ENCODE results near the gene IL18RAP.

DNA sequence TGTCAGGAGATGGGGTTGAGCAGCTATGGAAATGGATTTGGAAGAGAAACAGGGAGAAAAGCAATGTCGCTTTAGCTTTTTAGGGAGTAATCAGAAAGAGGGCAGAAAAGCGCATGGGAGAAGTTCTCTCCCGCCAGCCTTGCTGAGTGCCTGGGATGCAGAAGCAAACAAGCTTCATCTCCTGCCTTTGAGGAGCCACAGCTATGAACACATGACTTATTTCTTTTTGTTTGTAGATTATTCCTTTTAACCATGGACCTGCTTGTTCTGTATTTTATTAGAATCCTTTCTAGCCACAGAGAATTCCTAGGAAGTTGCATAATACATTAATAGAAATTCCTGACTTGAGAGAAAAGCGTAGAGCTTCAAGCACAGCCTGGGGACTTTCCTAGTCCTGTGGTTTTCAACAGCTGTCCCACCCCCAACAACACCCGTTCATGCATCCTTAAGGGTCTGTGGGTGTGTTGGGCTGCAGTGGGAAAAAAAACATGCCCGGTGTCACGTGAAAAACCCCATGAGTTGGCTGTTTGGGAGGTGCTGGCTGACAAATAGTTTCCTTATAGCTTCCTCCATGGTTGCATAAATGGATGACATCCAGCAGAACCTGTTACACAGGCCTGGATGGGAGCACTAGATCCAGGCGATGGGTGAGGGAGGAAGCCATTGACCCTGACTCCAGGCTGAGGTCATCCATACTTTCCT, 65.0 kb downstream of the IL18RAP start:
- TF ChIP-seq, protein P1, sequence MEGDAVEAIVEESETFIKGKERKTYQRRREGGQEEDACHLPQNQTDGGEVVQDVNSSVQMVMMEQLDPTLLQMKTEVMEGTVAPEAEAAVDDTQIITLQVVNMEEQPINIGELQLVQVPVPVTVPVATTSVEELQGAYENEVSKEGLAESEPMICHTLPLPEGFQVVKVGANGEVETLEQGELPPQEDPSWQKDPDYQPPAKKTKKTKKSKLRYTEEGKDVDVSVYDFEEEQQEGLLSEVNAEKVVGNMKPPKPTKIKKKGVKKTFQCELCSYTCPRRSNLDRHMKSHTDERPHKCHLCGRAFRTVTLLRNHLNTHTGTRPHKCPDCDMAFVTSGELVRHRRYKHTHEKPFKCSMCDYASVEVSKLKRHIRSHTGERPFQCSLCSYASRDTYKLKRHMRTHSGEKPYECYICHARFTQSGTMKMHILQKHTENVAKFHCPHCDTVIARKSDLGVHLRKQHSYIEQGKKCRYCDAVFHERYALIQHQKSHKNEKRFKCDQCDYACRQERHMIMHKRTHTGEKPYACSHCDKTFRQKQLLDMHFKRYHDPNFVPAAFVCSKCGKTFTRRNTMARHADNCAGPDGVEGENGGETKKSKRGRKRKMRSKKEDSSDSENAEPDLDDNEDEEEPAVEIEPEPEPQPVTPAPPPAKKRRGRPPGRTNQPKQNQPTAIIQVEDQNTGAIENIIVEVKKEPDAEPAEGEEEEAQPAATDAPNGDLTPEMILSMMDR (IDR thresholded peaks at IDR 0.05): no peak
- TF ChIP-seq EZH2phosphoT487 (IDR thresholded peaks at IDR 0.05) (no peak), EZH2 (IDR thresholded peaks at IDR 0.05) (no peak)

Measured in neural progenitor cell (in vitro differentiated cells).